Neutrophil (primary cell): Measurements from ENCODE around the gene NPAS3.

Experiments used
- H3K27ac ChIP-seq: fragments of 200-600 bp; sonication (generic); 2 replicates; pipeline ENCODE4 v1.5.1; 2016; ENCODE audit warnings: mild to moderate bottlenecking, moderate library complexity
- H3K27me3 ChIP-seq: fragments of 200-600 bp; sonication (generic); 2 replicates; pipeline ENCODE4 v1.6.0; 2016; ENCODE audit warnings: mild to moderate bottlenecking
- H3K36me3 ChIP-seq: fragments of 200-600 bp; sonication (generic); 2 replicates; pipeline ENCODE4 v1.5.1; 2017
- H3K4me1 ChIP-seq, 2 experiments: fragments of 200-600 bp in 1 of 2; sonication (generic) in 1 of 2; 1 replicate in 1 of 2; 2 replicates in 1 of 2; pipeline versions ENCODE4 v1.5.1 to v1.6.1; 2013 to 2016; ENCODE audit warnings: low read depth in 1 of 2, low read length in 1 of 2, mild to moderate bottlenecking in 1 of 2, moderate library complexity in 1 of 2; ENCODE audit not compliant: control insufficient read depth in 1 of 2, insufficient read depth in 1 of 2
- H3K4me3 ChIP-seq, 2 experiments: fragments of 200-600 bp in 1 of 2; sonication (generic) in 1 of 2; 1 replicate in 1 of 2; 2 replicates in 1 of 2; pipeline ENCODE4 v1.5.1; 2013 to 2016; ENCODE audit warnings: low read depth in 1 of 2, low read length in 1 of 2, mild to moderate bottlenecking in 1 of 2, moderate library complexity in 1 of 2
- H3K9me3 ChIP-seq: fragments of 200-600 bp; sonication (generic); 2 replicates; pipeline ENCODE4 v1.5.1; 2016
- CTCF ChIP-seq: fragments of 200-600 bp; sonication (generic); IDR thresholded peaks from 2 replicates; pipeline ENCODE4 v1.5.1; 2016; ENCODE audit warnings: antibody characterized with exemption

NPAS3 gene

DNA sequence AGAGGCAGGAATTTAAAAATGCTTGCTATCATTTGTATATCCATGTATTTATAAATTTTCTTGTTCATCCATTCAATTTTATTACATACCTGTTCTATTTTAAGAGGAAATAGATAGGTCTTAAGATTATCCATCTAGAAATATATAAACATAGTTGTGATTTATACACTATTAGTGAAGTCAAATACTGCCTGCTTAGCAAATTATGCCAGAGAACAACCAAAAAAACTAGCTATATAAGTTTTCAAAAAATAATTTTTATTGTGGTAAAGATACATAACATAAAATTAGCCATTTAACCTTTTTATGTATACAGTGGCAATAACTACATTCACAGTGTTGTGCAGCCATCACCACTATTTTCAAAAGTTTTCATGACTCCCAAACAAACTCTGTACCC, 237.3 kb downstream of the NPAS3 start:
- H3K9me3 ChIP-seq = no peaks in the 10 kb centered on the region
- no peaks in the 10 kb centered on the region for H3K27me3 ChIP-seq
- no peak for TF ChIP-seq CTCF
- H3K36me3 ChIP-seq = no peaks in the 10 kb centered on the region
- no peak overlapping the region for H3K27ac ChIP-seq
- H3K4me3 ChIP-seq = no peak overlapping the region
- no peaks in the 10 kb centered on the region for H3K4me1 ChIP-seq

- H3K27ac ChIP-seq = no peak overlapping the region
- H3K36me3 ChIP-seq = no peaks in the 10 kb centered on the region
- TF ChIP-seq CTCF = no peak
- no peaks in the 10 kb centered on the region for H3K9me3 ChIP-seq
- H3K4me1 ChIP-seq = no peaks in the 10 kb centered on the region
- H3K27me3 ChIP-seq = no peaks in the 10 kb centered on the region
- no peak overlapping the region for H3K4me3 ChIP-seq
Measured at GRCh38 chr14:33184587-33184986, 245.9 kb downstream of the NPAS3 start.

DNA sequence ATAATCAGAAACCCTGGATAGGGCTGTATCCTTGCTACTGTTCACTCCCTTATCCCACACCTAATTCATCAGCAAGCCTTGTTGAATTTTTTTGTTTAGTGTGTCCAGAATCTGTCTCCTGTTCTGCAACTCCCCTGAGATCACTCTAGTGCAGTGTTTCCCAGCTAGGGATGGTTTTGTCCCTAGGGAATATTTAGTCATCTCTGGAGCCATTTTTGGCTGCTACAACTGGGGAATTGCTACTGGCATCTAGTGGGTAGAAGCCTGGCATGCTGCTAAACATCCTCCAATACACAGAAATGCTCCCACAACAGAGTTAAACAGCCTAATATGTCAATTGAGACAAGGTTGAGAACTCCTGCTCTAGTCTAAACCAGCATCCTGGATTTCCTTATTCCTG, 248.0 kb downstream of the NPAS3 start:
- Histone ChIP-seq H3K4me3 (no peak overlapping the region), H3K9me3 (no peaks in the 10 kb centered on the region), H3K36me3 (no peaks in the 10 kb centered on the region), H3K4me1 (no peaks in the 10 kb centered on the region), H3K27me3 (no peaks in the 10 kb centered on the region), H3K27ac (no peak overlapping the region)
- TF ChIP-seq CTCF = no peak

GRCh38 chr14:33188880-33189279, 250.2 kb downstream of the NPAS3 start:
- H3K36me3 ChIP-seq = no peaks in the 10 kb centered on the region
- no peak overlapping the region for H3K27ac ChIP-seq
- H3K4me3 ChIP-seq = no peak overlapping the region
- no peaks in the 10 kb centered on the region for H3K27me3 ChIP-seq
- no peaks in the 10 kb centered on the region for H3K4me1 ChIP-seq
- TF ChIP-seq CTCF = no peak
- no peaks in the 10 kb centered on the region for H3K9me3 ChIP-seq

DNA sequence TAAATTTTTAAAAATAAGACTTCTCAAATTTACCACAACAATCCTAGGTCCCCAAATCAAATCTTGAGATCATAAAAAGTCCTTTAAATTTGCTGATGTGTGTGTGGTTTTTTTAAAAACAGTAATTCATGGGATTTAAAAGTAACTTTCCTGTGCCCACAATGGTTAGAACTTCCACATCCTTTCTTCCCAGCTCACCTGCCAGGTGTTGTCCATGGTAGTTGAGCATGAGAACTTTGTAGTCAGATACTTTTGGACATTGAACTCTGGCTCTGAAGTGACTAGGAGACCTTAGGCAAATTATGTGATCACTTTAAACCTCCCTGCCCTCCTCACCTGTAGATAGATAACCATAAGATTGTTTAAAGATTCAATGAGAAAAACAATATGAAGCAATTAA, 253.2 kb downstream of the NPAS3 start:
- no peak for TF ChIP-seq CTCF
- Histone ChIP-seq H3K4me3 (no peak overlapping the region), H3K27me3 (no peaks in the 10 kb centered on the region), H3K9me3 (no peaks in the 10 kb centered on the region), H3K4me1 (no peaks in the 10 kb centered on the region), H3K27ac (no peak overlapping the region), H3K36me3 (no peaks in the 10 kb centered on the region)

DNA sequence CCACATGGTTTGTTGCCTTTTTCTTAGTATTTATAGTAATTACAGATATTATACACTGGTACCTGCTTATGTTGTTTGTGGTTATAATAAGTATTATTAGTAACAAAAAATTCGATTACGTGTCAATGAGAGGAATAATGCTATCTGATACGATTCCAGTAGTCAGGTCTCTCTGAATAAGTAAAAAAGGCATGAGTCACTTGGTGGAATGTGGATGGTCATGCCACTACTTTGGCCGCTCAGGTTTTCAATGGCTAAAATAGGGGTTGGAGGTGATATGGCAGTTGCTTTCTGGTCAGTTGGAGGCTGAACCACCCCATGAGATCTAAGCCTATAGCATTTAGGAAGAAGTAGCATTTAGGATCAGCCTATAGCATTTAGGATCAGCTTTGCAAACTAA, 255.9 kb downstream of the NPAS3 start:
- H3K4me3 ChIP-seq = no peak overlapping the region
- H3K27ac ChIP-seq = no peak overlapping the region
- no peaks in the 10 kb centered on the region for H3K36me3 ChIP-seq
- H3K9me3 ChIP-seq = no peaks in the 10 kb centered on the region
- no peaks in the 10 kb centered on the region for H3K27me3 ChIP-seq
- no peaks in the 10 kb centered on the region for H3K4me1 ChIP-seq
- TF ChIP-seq CTCF = no peak
